ENCODE data around the gene PPTC7.

The PPTC7 gene

GRCh38 chr12:110543252-110543959 is 39.7 kb downstream of the PPTC7 start:
- TF ChIP-seq EGR1 (IDR thresholded peaks at IDR 0.05): no peak
- no peak for TF ChIP-seq REST (IDR thresholded peaks at IDR 0.05; ENCODE audit: low read depth)
- TF ChIP-seq USF1 (IDR thresholded peaks at IDR 0.05): peak; percentile 48
- TF ChIP-seq FOXM1 (IDR thresholded peaks at IDR 0.05; ENCODE audit: borderline replicate concordance, low read depth): no peak
- TF ChIP-seq RAD21 (IDR thresholded peaks at IDR 0.05; ENCODE audit: low read depth): no peak
- no peak for TF ChIP-seq CREB1 (IDR thresholded peaks at IDR 0.05; ENCODE audit: low read depth)
- no peak for TF ChIP-seq ZBTB7A (IDR thresholded peaks at IDR 0.05; ENCODE audit: low read depth)
- peak; percentile 64 for TF ChIP-seq TEAD4 (IDR thresholded peaks at IDR 0.05)
- no peak for TF ChIP-seq TAF1 (IDR thresholded peaks at IDR 0.05; ENCODE audit: low read depth)
- TF ChIP-seq YY1 (IDR thresholded peaks at IDR 0.05; ENCODE audit: low read depth): peak; percentile 52; the same call in 1 of the 2 replicates
- peak; percentile 54; the same call in 1 of the 2 replicates for TF ChIP-seq TCF12 (IDR thresholded peaks at IDR 0.05; ENCODE audit: low read depth)
- TF ChIP-seq EP300 (IDR thresholded peaks at IDR 0.05; ENCODE audit: borderline replicate concordance): peak; percentile 42; the same call in 1 of the 2 replicates
- TF ChIP-seq CEBPB (IDR thresholded peaks at IDR 0.05): no peak
- peak; percentile 84 for TF ChIP-seq MAX (IDR thresholded peaks at IDR 0.05)
- peak; percentile 86 for TF ChIP-seq NFIC (IDR thresholded peaks at IDR 0.05)

- TF ChIP-seq TEAD4 (IDR thresholded peaks at IDR 0.05) (no peak), YY1 (IDR thresholded peaks at IDR 0.05; ENCODE audit: low read depth) (no peak), TAF1 (IDR thresholded peaks at IDR 0.05; ENCODE audit: low read depth) (no peak), TCF12 (IDR thresholded peaks at IDR 0.05; ENCODE audit: low read depth) (no peak)
These were observed 43.1 kb downstream of the PPTC7 start for GRCh38 chr12:110540048-110540447.

GRCh38 chr12:110538869-110539622 is 44.1 kb downstream of the PPTC7 start:
- TF ChIP-seq NFIC (IDR thresholded peaks at IDR 0.05) (no peak), FOXM1 (IDR thresholded peaks at IDR 0.05; ENCODE audit: borderline replicate concordance, low read depth) (no peak), CEBPB (IDR thresholded peaks at IDR 0.05) (no peak), ZBTB7A (IDR thresholded peaks at IDR 0.05; ENCODE audit: low read depth) (no peak), USF1 (IDR thresholded peaks at IDR 0.05) (no peak), CREB1 (IDR thresholded peaks at IDR 0.05; ENCODE audit: low read depth) (no peak), MAX (IDR thresholded peaks at IDR 0.05) (no peak), TCF12 (IDR thresholded peaks at IDR 0.05; ENCODE audit: low read depth) (no peak), RAD21 (IDR thresholded peaks at IDR 0.05; ENCODE audit: low read depth) (no peak), EGR1 (IDR thresholded peaks at IDR 0.05) (no peak), TEAD4 (IDR thresholded peaks at IDR 0.05) (no peak), TAF1 (IDR thresholded peaks at IDR 0.05; ENCODE audit: low read depth) (no peak)

- TF ChIP-seq FOXM1 (IDR thresholded peaks at IDR 0.05; ENCODE audit: borderline replicate concordance, low read depth) (no peak), RAD21 (IDR thresholded peaks at IDR 0.05; ENCODE audit: low read depth) (no peak), MAX (IDR thresholded peaks at IDR 0.05) (peak; percentile 84), CREB1 (IDR thresholded peaks at IDR 0.05; ENCODE audit: low read depth) (no peak), EP300 (IDR thresholded peaks at IDR 0.05; ENCODE audit: borderline replicate concordance) (peak; percentile 24; the same call in 1 of the 2 replicates), EGR1 (IDR thresholded peaks at IDR 0.05) (no peak), ZBTB7A (IDR thresholded peaks at IDR 0.05; ENCODE audit: low read depth) (no peak), CEBPB (IDR thresholded peaks at IDR 0.05) (0 out of 2 replicates have a peak, but pooled peaks have one; percentile 45), NFIC (IDR thresholded peaks at IDR 0.05) (peak; percentile 87), TCF12 (IDR thresholded peaks at IDR 0.05; ENCODE audit: low read depth) (peak; percentile 56; the same call in 1 of the 2 replicates), YY1 (IDR thresholded peaks at IDR 0.05; ENCODE audit: low read depth) (no peak), USF1 (IDR thresholded peaks at IDR 0.05) (0 out of 2 replicates have a peak, but pooled peaks have one; percentile 19), TEAD4 (IDR thresholded peaks at IDR 0.05) (peak; percentile 64), TAF1 (IDR thresholded peaks at IDR 0.05; ENCODE audit: low read depth) (no peak), REST (IDR thresholded peaks at IDR 0.05; ENCODE audit: low read depth) (no peak)
These were observed 45.3 kb downstream of the PPTC7 start for GRCh38 chr12:110537605-110538409.

Measured in Ishikawa (cell line).